ENCODE data around the gene CNDP1.

- no peak for TF ChIP-seq CTCF (IDR thresholded peaks at IDR 0.05)
- no peak for TF ChIP-seq EZH2 (IDR thresholded peaks at IDR 0.05; ENCODE audit: borderline replicate concordance, insufficient read depth, low read depth, low read length, poor library complexity, severe bottlenecking)
Measured at GRCh38 chr18:74519320-74520095, 14.8 kb upstream of the CNDP1 start.

Data from B cell (primary cell).